ENCODE results near the gene PDCD10.

The PDCD10 gene

DNA sequence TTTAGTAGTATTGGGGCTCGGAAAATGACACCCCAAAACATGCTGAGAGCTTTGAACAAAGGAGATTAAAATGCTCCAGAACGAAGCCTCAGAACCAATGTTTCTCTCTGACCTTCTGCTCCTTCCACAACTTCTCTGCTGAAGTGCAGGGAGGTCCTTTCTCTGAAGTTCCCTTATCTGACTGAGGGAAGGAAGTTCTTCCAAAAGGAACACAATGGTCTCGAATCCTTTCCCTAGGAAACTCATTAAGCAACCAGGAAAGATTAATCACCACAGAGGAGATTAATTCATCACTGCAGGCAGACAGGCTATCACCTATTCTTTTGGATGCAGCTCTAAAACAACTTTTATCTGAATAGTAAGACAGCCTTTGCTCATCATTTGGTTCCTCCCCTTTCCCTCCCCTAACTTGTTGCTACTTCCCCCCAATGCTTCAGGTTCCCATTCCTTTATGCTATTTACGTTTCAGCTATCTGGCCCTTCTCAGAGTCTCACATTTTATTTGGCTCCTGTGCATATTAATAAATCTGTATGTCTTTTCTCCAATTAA lies 62.7 kb downstream of the PDCD10 start:
- DNase-seq, result no peak

DNA sequence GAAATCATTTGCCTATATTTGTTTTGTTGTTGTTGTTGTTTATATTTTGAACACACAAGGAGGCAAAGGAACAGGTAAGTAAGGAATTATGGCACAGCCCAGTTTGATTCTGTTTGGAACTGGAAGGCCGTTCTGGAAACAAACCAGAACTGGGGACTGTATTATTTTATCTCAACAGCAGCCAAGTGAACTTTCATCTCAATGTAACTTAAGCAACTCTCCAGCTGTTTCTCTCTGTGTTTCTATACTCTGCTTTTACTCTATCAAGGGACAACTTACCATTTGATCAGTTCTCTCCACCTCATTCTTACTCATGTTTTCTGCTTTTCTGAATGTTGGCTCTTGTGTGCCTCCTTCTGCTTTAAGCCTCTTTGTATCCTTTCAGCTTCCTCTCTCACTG lies 65.0 kb downstream of the PDCD10 start:
- no peak for DNase-seq

DNA sequence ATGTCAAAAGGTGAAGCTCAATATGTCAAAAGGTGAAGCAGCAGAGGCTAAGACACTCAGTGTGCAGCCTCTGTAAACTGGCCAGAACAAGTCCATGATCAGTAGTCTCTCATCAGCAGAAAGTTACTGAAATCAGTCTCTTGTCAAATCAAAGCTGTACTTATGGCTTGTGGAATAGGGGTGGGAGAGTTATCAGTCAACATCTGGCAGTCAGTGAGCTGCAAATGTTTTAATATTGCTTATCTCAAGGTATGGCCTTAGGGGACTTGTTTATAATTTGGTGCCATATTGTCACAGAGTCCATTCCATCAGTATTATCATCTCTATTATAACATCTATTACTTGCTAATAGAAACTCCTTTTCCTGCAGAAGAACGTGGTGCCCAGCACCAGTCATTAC lies 66.0 kb downstream of the PDCD10 start:
- no peak for DNase-seq

DNA sequence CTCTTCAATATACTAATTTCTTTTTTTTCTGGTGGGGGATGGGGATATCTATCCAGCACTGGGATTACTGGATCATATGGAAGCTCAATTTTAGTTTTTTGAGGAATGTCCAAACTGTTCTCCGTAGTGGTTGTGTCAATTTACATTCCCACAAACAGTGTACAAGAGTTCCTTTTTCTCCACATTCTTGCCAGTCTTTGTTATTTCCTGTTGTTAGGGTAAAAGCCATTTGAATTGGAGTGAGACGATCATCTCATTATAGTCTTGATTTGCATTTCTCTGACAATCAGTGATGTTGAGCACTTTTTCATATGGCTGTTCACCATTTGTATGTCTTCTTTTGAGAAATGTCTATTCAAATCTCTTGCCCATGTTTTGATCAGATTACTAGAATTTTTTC lies 68.1 kb downstream of the PDCD10 start:
- DNase-seq, result no peak

DNA sequence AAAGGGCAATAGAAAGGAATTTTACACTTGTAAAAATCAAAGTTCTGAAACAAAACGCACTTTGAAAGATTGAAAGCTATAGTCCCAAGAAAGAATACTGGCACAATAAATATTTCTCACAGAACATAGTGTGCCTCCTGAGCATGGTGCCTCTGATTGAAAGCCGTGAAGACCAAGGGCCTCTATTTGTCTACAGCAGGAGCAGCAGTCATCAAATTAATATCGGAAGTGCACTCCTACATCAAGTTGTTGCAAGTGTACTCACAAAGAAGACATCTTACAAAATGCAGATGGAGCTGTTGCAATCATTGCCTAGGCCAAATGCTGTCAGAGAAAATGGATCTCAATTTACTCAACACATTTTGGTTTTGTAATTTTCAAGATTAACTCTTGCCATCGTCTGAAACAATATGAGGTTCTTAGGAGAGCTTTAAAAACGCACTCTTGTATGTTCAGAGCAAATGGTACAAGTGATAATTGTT lies 71.7 kb downstream of the PDCD10 start:
- DNase-seq, result no peak

DNA sequence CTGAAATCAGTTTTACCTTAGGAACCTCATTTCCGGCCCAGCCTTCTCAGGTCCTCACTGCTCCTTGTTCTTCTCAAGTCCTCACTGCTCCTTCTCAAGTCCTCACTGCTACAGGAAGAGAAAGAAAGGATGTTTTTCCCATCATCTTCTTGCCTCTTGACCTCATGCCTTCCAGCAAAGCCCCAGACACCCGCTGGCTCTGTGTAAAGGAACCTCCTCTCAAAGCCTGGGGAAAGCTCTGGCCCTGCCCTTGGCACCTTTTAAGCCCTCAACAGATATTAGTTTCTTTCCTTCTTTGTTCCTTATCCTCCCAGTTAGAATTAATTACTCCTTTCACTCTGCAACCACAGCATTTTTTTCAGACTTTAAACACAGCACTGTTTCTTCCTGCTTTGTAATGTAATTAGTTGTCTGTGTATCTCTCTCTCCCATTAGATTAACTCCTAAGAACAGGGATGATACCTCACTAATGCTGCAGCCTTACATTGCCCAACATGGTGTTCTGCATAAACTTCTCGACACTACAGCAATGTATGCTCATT lies 76.9 kb downstream of the PDCD10 start:
- DNase-seq, result no peak

DNA sequence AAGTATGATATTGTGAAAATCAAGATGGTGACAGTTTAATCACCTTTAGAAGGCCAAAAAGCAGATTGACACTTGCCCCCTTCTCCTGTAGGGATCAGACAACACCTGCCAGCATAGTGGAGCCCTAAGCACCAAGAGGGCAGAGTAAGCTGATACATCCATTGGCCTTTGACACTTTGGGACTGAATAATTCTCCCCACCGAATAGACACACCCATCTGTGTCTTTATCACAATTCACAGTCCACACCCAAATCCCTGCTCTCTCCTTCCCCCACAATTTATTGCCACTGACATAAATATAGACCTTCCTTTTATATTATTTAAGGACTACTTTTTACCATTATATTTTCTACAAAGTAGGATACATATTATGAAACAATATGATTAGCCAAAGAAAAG lies 77.9 kb downstream of the PDCD10 start:
- no peak for DNase-seq

DNA sequence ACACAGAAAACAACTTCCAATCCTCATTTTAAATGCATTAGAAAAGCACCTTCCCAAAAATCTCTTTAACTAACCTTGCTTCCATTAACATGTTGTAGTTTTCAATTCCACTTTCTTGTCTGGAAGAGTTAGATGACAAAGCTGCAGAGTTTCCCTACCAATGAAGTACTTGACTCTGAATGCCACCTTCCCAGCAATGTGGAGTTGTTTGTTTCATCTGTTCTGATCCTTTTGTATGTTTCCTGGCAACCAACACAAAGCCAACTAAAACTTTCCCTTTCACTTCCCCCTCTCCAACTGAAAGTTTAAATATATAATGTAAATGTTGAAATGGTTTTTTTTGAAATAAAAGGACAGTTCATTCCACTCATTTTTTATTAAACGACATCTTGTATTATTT lies 80.9 kb downstream of the PDCD10 start, which contains the start of gene WDR49:
Gene WDR49, minus strand, starts transcription at position 183 of the 400 bp plus-strand sequence. CDS start 517 bp downstream, outside the sequence.
- DNase-seq, result no peak

DNA sequence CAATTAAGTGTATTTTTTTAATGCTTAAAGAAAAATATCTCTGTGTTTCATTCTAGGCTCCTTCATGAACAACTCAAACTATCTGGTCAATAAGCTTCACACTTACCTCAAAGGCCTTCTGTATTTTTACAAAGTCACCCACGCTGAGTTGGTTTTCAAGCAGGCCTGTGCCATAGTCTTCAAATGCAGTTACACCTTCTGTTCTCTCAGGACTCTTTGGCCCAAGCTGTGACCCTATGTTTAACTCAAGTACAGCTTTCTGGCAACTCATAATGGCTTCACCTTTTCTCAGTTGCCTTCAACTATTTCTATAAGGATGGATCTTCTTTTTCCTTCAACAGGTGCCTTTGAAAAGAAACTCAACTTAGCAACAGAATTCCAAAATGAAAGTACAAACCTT lies 81.5 kb downstream of the PDCD10 start:
- DNase-seq, result no peak

DNA sequence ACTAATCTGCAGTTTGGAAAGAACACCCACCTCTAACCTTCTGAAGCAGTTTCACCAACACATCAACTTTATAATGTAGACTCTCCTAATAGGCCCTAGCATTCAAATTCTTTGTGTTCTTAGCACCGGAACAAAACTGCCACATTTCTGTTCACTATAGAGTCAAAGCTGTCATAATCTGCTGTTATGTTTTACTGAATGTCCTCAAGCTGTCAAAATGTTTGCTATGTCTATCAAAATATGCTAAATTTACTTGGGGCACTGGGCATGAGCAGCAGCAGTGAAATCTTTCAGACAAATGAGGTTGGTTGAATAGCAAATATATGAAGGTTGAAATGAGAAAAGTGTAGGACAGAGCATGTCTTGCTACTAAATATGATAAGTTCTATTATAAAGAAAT lies 82.9 kb downstream of the PDCD10 start:
- no peak for DNase-seq

DNA sequence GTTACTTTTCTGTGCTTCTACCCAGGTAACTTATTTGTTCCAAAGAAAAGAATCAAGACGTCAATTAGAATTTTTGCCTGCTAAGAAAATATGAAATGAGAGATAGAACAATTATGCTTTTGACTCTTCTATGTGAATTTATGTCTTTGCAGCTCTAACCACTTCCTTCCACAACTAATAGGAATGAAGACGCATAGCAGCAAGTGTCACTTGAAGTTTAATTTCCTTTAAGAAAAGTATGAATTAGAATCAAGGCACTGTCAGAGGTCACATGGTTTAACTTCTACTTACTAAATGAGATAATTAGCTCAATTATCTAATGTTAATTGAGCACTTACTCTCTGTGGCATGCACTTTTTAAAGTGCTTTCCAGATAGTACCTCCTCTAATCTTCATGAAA lies 84.2 kb downstream of the PDCD10 start:
- no peak for DNase-seq

DNA sequence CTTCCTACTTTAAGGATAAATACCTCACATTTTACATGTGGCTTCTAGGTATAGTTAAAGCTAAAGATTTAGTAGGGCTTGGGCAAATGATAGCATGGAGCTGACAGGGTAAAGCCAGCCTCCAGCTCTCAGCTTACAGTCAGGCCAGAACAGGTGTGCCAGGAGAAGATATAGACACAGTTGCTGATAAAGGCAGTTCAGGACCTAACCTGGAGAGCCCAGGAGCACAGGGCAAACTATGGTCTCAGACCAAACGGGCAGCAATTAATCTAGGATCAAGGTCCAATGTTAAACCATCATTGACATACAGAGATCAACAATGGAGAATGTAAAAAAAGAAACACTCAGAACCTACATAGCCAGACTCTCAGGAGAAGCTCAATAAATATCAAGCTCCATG lies 84.9 kb downstream of the PDCD10 start:
- DNase-seq, result no peak

DNA sequence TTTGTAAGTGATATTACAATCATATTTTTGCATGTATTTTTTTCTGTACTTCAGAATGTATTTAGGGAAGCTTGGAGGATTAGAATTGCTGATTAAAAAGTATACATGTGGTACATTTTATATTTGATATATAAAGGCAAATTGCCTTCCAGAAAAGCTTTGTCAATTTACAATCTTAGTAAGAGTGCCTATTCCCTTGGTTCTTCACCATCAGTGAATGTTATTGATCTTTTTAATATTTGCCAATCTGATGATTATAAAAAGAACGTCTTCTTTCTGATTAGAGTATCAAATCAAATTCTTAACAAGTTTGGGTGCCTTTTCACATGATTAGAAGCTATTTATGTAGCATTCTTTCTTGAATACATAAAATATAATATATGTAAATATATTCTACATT lies 90.1 kb downstream of the PDCD10 start:
- DNase-seq, result no peak
